NB4 (cell line): ENCODE measurements around the gene TEPSIN.

Source experiments
- DNase-seq: peaks from one replicate; pipeline ENCODE4 v3.0.0; 2010; ENCODE audit warnings: low read depth
- H3K4me3 ChIP-seq: one replicate; pipeline ENCODE4 v1.5.1; 2011; ENCODE audit warnings: mild to moderate bottlenecking, low read depth, low read length, moderate library complexity
- CTCF ChIP-seq: IDR thresholded peaks from one replicate; pipeline ENCODE4 v1.5.1; 2012; ENCODE audit warnings: low read depth, low read length
- MAX ChIP-seq: IDR thresholded peaks from 2 replicates; pipeline ENCODE4 v1.6.1; 2011; ENCODE audit warnings: low read depth, low read length
- MYC ChIP-seq: IDR thresholded peaks from 2 replicates; pipeline ENCODE4 v1.6.1; 2011; ENCODE audit warnings: low read depth, low read length
- POLR2A ChIP-seq: IDR thresholded peaks from 2 replicates; pipeline ENCODE4 v1.6.1; 2011; ENCODE audit warnings: mild to moderate bottlenecking; ENCODE audit not compliant: insufficient read length; ENCODE audit errors: extremely low read depth

The TEPSIN gene

GRCh38 chr17:81180836-81181810, 57.7 kb downstream of the TEPSIN start:
- no peak for DNase-seq
- no peak for TF ChIP-seq CTCF
- no peak for TF ChIP-seq POLR2A
- TF ChIP-seq MAX = no peak
- TF ChIP-seq MYC = no peak
- no peak overlapping the region for H3K4me3 ChIP-seq

- no peak for DNase-seq
- no peak for TF ChIP-seq CTCF
- TF ChIP-seq MAX = no peak
- no peak for TF ChIP-seq MYC
- no peak for TF ChIP-seq POLR2A
- H3K4me3 ChIP-seq = no peak overlapping the region
Observed at GRCh38 chr17:81179861-81180260, 59.0 kb downstream of the TEPSIN start.

GRCh38 chr17:81179220-81179619, 59.6 kb downstream of the TEPSIN start:
- TF ChIP-seq MAX (no peak), MYC (no peak), CTCF (no peak), POLR2A (no peak)
- DNase-seq = no peak
- no peak overlapping the region for H3K4me3 ChIP-seq
